ENCODE measurements around the gene PDGFD. TPM values are rescaled to one million over a fixed set of nuclear protein-coding genes. Genes with fewer than 3 reads are reported as not detected.

Gene PDGFD
- total and polyA plus RNA-seq, 2 experiments from 2014 or later = 100 to 105 TPM

DNA sequence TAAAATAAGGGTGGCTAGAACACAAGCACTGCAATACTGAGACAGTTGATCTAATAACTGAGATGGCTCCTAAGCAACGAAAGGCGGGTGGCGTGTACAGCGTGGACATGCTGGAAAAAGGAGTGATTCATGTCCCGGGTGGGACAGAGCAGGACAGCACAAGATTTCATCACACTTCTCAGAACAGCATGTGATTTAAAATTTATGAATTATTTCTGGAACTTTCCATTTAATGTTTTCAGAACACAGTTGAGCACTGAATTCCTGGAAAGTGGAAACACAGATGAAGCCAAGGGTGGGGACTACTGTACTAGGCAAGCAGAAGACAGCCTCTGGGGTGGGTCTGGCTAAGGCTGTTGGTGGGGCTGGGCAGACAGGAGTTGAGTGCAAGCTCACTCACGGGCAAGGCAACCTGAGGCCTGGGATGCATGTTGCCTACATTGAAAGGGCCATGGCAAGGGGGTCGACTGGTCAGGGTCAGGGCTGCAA lies 293.1 kb downstream of the PDGFD start:
- DNase-seq (ENCODE audit: low read depth in 1 of 2, low spot score in 1 of 2) = no peak
- H3K36me3 ChIP-seq = no peaks in the 10 kb centered on the region
- TF ChIP-seq, protein P1, sequence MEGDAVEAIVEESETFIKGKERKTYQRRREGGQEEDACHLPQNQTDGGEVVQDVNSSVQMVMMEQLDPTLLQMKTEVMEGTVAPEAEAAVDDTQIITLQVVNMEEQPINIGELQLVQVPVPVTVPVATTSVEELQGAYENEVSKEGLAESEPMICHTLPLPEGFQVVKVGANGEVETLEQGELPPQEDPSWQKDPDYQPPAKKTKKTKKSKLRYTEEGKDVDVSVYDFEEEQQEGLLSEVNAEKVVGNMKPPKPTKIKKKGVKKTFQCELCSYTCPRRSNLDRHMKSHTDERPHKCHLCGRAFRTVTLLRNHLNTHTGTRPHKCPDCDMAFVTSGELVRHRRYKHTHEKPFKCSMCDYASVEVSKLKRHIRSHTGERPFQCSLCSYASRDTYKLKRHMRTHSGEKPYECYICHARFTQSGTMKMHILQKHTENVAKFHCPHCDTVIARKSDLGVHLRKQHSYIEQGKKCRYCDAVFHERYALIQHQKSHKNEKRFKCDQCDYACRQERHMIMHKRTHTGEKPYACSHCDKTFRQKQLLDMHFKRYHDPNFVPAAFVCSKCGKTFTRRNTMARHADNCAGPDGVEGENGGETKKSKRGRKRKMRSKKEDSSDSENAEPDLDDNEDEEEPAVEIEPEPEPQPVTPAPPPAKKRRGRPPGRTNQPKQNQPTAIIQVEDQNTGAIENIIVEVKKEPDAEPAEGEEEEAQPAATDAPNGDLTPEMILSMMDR (IDR thresholded peaks at IDR 0.05; ENCODE audit: low read depth, low read length) = no peak
- H3K4me3 ChIP-seq = no peak overlapping the region
- no peaks in the 10 kb centered on the region for H3K4me1 ChIP-seq (ENCODE audit: low read depth)
- H3K27me3 ChIP-seq = no peaks in the 10 kb centered on the region
- no peaks in the 10 kb centered on the region for H3K9me3 ChIP-seq (ENCODE audit: low read depth)
- H3K27ac ChIP-seq = no peak overlapping the region

DNA sequence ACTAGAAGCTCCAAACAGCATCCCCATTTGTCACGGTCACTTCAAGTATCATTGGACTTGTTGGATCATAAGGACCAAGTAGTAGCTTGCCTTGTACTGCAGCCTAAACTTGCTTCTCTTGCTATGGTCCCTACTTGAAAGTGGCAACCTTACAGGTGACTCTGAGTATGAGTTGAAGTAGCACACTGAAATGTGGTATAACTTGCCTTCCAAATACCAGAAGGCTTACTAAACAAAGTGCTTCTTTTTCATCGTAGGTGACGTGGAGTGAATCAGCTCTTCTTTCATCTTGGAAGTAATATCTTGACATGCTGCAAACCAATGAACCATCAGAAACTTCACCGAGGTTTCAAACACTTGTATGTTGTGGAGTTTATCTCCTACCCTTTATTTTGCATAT lies 296.5 kb downstream of the PDGFD start:
- TF ChIP-seq, protein P1 (IDR thresholded peaks at IDR 0.05; ENCODE audit: low read depth, low read length) = no peak
- Histone ChIP-seq H3K4me3 (no peak overlapping the region), H3K27ac (no peak overlapping the region), H3K27me3 (no peaks in the 10 kb centered on the region), H3K4me1 (ENCODE audit: low read depth) (no peaks in the 10 kb centered on the region), H3K9me3 (ENCODE audit: low read depth) (no peaks in the 10 kb centered on the region), H3K36me3 (no peaks in the 10 kb centered on the region)
- no peak for DNase-seq (ENCODE audit: low read depth in 1 of 2, low spot score in 1 of 2)

DNA sequence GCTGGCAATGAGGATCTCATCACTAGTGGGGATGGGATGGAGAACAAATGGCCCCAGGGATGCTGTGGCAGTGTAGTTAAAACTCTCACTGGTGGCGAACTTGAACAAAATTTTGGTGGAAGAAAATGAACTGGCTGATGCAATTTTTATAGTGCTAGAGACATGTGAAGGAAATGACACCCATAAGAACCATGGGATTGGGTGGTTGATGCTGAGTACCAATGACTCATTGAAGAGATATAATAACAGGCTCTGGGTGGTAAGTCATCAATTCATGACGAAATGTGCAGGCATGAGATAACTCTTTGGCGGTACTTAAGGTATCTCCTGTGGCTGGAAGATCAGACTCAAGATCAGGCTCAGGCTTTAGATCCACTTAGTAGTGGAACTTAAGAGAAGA lies 300.4 kb downstream of the PDGFD start:
- Histone ChIP-seq H3K9me3 (ENCODE audit: low read depth) (no peaks in the 10 kb centered on the region), H3K4me3 (no peak overlapping the region), H3K27me3 (no peaks in the 10 kb centered on the region), H3K27ac (no peak overlapping the region), H3K4me1 (ENCODE audit: low read depth) (no peaks in the 10 kb centered on the region), H3K36me3 (no peaks in the 10 kb centered on the region)
- DNase-seq (ENCODE audit: low read depth in 1 of 2, low spot score in 1 of 2) = peak in 1 of 2 donors; percentile 51
- TF ChIP-seq, protein P1 (IDR thresholded peaks at IDR 0.05; ENCODE audit: low read depth, low read length) = no peak

DNA sequence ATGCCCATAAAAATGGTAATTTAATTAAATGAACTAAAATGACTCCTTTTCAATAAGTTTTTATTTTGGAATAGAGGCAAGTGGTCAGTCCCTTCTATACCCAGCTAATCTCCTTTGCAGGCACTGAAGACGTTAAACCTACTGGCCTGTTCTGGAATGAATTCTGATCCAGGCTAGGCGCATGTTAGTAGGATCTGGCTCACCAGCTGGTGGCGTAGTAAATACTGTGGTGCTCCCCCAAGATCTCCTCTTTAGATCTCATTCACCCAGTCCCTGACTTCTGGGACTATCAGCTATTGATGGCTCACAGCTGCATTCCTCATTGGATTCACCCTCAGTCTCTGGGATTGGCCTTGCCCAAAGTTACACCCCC lies 301.2 kb downstream of the PDGFD start:
- Histone ChIP-seq H3K27ac (no peak overlapping the region), H3K4me1 (ENCODE audit: low read depth) (no peaks in the 10 kb centered on the region), H3K9me3 (ENCODE audit: low read depth) (no peaks in the 10 kb centered on the region), H3K4me3 (no peak overlapping the region), H3K27me3 (no peaks in the 10 kb centered on the region), H3K36me3 (no peaks in the 10 kb centered on the region)
- TF ChIP-seq, protein P1 (IDR thresholded peaks at IDR 0.05; ENCODE audit: low read depth, low read length) = no peak
- no peak for DNase-seq (ENCODE audit: low read depth in 1 of 2, low spot score in 1 of 2)

DNA sequence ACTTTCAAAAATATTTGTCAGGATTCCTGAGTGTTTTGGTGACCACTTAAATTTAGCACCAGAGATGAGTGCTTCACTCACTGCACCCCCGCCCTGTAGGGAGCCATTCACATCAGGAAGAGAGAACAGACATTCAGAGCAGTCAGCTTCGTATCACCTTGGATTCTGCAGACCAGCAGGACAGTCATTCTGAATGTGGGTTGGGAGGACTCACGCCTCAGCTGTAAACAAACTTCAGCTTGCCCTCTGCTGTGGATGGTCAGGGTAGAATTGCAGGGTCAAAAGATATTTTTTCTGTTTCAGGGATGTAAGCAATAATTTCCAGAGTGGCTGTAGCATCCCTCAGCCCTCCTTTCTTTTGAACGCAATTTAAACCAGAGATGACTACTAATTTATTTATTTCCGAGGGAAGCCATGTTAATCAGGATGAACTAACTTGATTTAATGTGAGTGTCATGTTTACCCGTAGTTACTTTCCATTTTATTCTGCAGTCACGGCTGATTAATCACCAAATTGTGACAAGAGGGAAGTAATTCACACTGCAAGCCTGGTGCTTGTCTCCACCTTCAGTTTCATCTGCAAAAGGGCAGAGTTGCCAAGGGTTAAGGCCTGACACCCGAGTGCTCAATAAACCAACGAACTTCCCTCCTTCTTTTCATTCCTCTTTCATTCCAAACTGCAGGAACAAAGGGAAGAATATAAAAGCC lies 301.7 kb downstream of the PDGFD start:
- Histone ChIP-seq H3K4me3 (no peak overlapping the region), H3K4me1 (ENCODE audit: low read depth) (no peaks in the 10 kb centered on the region), H3K27ac (no peak overlapping the region), H3K9me3 (ENCODE audit: low read depth) (no peaks in the 10 kb centered on the region), H3K27me3 (no peaks in the 10 kb centered on the region), H3K36me3 (no peaks in the 10 kb centered on the region)
- DNase-seq (ENCODE audit: low read depth in 1 of 2, low spot score in 1 of 2) = no peak
- TF ChIP-seq, protein P1 (IDR thresholded peaks at IDR 0.05; ENCODE audit: low read depth, low read length) = no peak

Other genes starting within 250 kb of the PDGFD start
- gene DDI1, start 127.5 kb downstream of the PDGFD start, total RNA-seq = not detected in 2 replicates
- 0.42 and 2.8 TPM in 2 replicates for gene DDI1, start 127.5 kb downstream of the PDGFD start, polyA plus RNA-seq

Measured in cardiac muscle cell (in vitro differentiated cells and primary cell).